HEK293 (cell line): Measurements from ENCODE around the gene GMPR.

Experiments
- CTCF ChIA-PET: fragments of 350-600 bp; formaldehyde crosslinking; extraction: SDS; loops from one replicate; lab custom pipeline; 2021; ENCODE audit warnings: antibody characterized with exemption; lab: Yijun Ruan, JAX
- POLR2A ChIA-PET: fragments of 300-600 bp; formaldehyde crosslinking; extraction: SDS; loops from one replicate; lab custom pipeline; 2020; ENCODE audit warnings: antibody characterized with exemption, inconsistent platforms; lab: Yijun Ruan, JAX
- H3K27ac ChIP-seq: fragments of 200-500 bp; sonication (Bioruptor generic); 2 replicates; pipeline ENCODE4 v1.5.1; 2014; ENCODE audit warnings: low read depth, low read length, control low read depth, inconsistent platforms; ENCODE audit errors: extremely low read depth
- H3K36me3 ChIP-seq, 2 experiments: fragments of 200-500 bp in 1 of 2; sonication (Bioruptor generic) in 1 of 2; 1 replicate in 1 of 2; 2 replicates in 1 of 2; pipeline ENCODE4 v1.5.1; 2014 to 2017; ENCODE audit warnings: inconsistent platforms in 2 of 2, low read length in 2 of 2; ENCODE audit not compliant: control insufficient read depth in 2 of 2, insufficient read depth in 1 of 2
- H3K4me1 ChIP-seq: fragments of 200-500 bp; sonication (Bioruptor generic); 2 replicates; pipeline ENCODE4 v1.5.1; 2014; ENCODE audit warnings: mild to moderate bottlenecking, low read length, inconsistent platforms; ENCODE audit not compliant: control insufficient read depth, insufficient read depth
- H3K4me3 ChIP-seq: 2 replicates; pipeline ENCODE4 v1.5.1; 2011; ENCODE audit warnings: low read depth, mild to moderate bottlenecking, control low read depth, low read length, moderate library complexity
- H3K9me3 ChIP-seq: fragments of 200-500 bp; sonication (Bioruptor generic); 2 replicates; pipeline ENCODE4 v1.5.1; 2014; ENCODE audit warnings: low read depth, low read length, inconsistent platforms; ENCODE audit not compliant: control insufficient read depth, insufficient read depth
- KLF10 ChIP-seq: fragments of 450-650 bp; IDR thresholded peaks from 2 replicates; pipeline ENCODE4 v1.5.1; 2018; ENCODE audit warnings: missing biosample characterization, mild to moderate bottlenecking, missing genetic modification characterization
- KLF16 ChIP-seq: fragments of 450-650 bp; formaldehyde crosslinking; IDR thresholded peaks from 2 replicates; pipeline ENCODE4 v1.5.1; 2017; ENCODE audit warnings: missing biosample characterization, missing genetic modification characterization
- MZF1 ChIP-seq: fragments of 450-650 bp; formaldehyde crosslinking; IDR thresholded peaks from 2 replicates; pipeline ENCODE4 v1.5.1; 2017; ENCODE audit warnings: missing biosample characterization, missing genetic modification characterization, borderline replicate concordance
- SALL2 ChIP-seq: fragments of 450-650 bp; formaldehyde crosslinking; IDR thresholded peaks from 2 replicates; pipeline ENCODE4 v1.5.0; 2017; ENCODE audit warnings: missing biosample characterization, mild to moderate bottlenecking, missing genetic modification characterization, borderline replicate concordance
- ZBTB11 ChIP-seq: fragments of 450-650 bp; formaldehyde crosslinking; conservative IDR thresholded peaks from 2 replicates; pipeline ENCODE4 v1.5.1; 2016; ENCODE audit warnings: low read depth, missing biosample characterization, missing genetic modification characterization
- ZBTB6 ChIP-seq: fragments of 450-650 bp; formaldehyde crosslinking; IDR thresholded peaks from 2 replicates; pipeline ENCODE4 v1.5.1; 2017; ENCODE audit warnings: missing biosample characterization, missing genetic modification characterization
- ZNF140 ChIP-seq: fragments of 450-650 bp; formaldehyde crosslinking; IDR thresholded peaks from 2 replicates; pipeline ENCODE4 v1.5.1; 2016; ENCODE audit warnings: missing biosample characterization, missing genetic modification characterization
- ZNF211 ChIP-seq: fragments of 450-650 bp; formaldehyde crosslinking; IDR thresholded peaks from 2 replicates; pipeline ENCODE4 v1.5.1; 2016; ENCODE audit warnings: low read depth, missing biosample characterization, missing genetic modification characterization
- ZNF221 ChIP-seq: fragments of 450-650 bp; formaldehyde crosslinking; IDR thresholded peaks from 2 replicates; pipeline ENCODE4 v1.5.1; 2017; ENCODE audit warnings: missing biosample characterization, missing genetic modification characterization, borderline replicate concordance
- ZNF274 ChIP-seq, 2 experiments: fragments of 200-500 bp in 1 of 2; fragments of 450-650 bp in 1 of 2; sonication (Bioruptor generic) in 1 of 2; formaldehyde crosslinking in 1 of 2; IDR thresholded peaks; 2 replicates each; pipeline versions ENCODE4 v1.5.1 to v1.6.1; 2014 to 2016; ENCODE audit warnings: borderline replicate concordance in 1 of 2, inconsistent platforms in 1 of 2, low read length in 1 of 2, missing biosample characterization in 1 of 2, missing genetic modification characterization in 1 of 2
- ZNF324 ChIP-seq: fragments of 450-650 bp; formaldehyde crosslinking; IDR thresholded peaks from 2 replicates; pipeline ENCODE4 v1.5.1; 2016; ENCODE audit warnings: missing biosample characterization, missing genetic modification characterization
- ZNF610 ChIP-seq: fragments of 450-650 bp; formaldehyde crosslinking; IDR thresholded peaks from 2 replicates; pipeline ENCODE4 v1.5.1; 2016; ENCODE audit warnings: missing biosample characterization, missing genetic modification characterization, borderline replicate concordance
- ZNF660 ChIP-seq: fragments of 450-650 bp; IDR thresholded peaks from 2 replicates; pipeline ENCODE4 v1.5.1; 2018; ENCODE audit warnings: missing biosample characterization, mild to moderate bottlenecking, missing genetic modification characterization
- ZNF664 ChIP-seq: fragments of 450-650 bp; formaldehyde crosslinking; IDR thresholded peaks from 2 replicates; pipeline ENCODE4 v1.5.1; 2016; ENCODE audit warnings: missing biosample characterization, missing genetic modification characterization
- ZNF785 ChIP-seq: fragments of 450-650 bp; formaldehyde crosslinking; IDR thresholded peaks from 2 replicates; pipeline ENCODE4 v1.5.1; 2016; ENCODE audit warnings: missing biosample characterization, missing genetic modification characterization
- ZNF830 ChIP-seq: fragments of 450-650 bp; IDR thresholded peaks from 2 replicates; pipeline ENCODE4 v1.5.0; 2018; ENCODE audit warnings: missing biosample characterization, missing genetic modification characterization, low read depth, mild to moderate bottlenecking, moderate library complexity
- ZNF843 ChIP-seq: fragments of 450-650 bp; formaldehyde crosslinking; IDR thresholded peaks from 2 replicates; pipeline ENCODE4 v1.5.1; 2016; ENCODE audit warnings: missing biosample characterization, missing genetic modification characterization
- TF ChIP-seq, protein P1 (sequence below): fragments of 450-650 bp; formaldehyde crosslinking; IDR thresholded peaks from 2 replicates; pipeline ENCODE4 v1.5.1; 2017; ENCODE audit warnings: missing biosample characterization, missing genetic modification characterization

The GMPR gene

GRCh38 chr6:16292432-16292831 lies 54.0 kb downstream of the GMPR start:
- no peaks in the 10 kb centered on the region; a peak in 1 of 3 replicates for H3K36me3 ChIP-seq
- no peak overlapping the region for H3K4me3 ChIP-seq
- no peaks in the 10 kb centered on the region for H3K9me3 ChIP-seq
- ChIA-PET POLR2A (no interaction called here), CTCF (no interaction called here)
- TF ChIP-seq ZNF843 (no peak), ZNF221 (tag by site-specific recombination) (no peak), ZNF324 (tag by site-specific recombination) (no peak), KLF16 (tag by site-specific recombination) (no peak), ZNF274 (IDR thresholded peaks at IDR 0.05; ENCODE audit: low read length) (no peak), ZNF274 (tag by site-specific recombination; IDR thresholded peaks at IDR 0.05; ENCODE audit: borderline replicate concordance) (no peak), ZNF830 (no peak), ZNF664 (tag by site-specific recombination) (no peak), ZNF610 (no peak), ZNF211 (no peak), ZBTB6 (no peak), ZNF660 (no peak), ZBTB11 (no peak), ZNF785 (no peak), SALL2 (no peak), ZNF140 (tag by site-specific recombination) (no peak)
- TF ChIP-seq, protein P1, sequence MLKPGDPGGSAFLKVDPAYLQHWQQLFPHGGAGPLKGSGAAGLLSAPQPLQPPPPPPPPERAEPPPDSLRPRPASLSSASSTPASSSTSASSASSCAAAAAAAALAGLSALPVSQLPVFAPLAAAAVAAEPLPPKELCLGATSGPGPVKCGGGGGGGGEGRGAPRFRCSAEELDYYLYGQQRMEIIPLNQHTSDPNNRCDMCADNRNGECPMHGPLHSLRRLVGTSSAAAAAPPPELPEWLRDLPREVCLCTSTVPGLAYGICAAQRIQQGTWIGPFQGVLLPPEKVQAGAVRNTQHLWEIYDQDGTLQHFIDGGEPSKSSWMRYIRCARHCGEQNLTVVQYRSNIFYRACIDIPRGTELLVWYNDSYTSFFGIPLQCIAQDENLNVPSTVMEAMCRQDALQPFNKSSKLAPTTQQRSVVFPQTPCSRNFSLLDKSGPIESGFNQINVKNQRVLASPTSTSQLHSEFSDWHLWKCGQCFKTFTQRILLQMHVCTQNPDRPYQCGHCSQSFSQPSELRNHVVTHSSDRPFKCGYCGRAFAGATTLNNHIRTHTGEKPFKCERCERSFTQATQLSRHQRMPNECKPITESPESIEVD (tag by site-specific recombination) = no peak
- H3K4me1 ChIP-seq = no peaks in the 10 kb centered on the region
- H3K27ac ChIP-seq = no peak overlapping the region

DNA sequence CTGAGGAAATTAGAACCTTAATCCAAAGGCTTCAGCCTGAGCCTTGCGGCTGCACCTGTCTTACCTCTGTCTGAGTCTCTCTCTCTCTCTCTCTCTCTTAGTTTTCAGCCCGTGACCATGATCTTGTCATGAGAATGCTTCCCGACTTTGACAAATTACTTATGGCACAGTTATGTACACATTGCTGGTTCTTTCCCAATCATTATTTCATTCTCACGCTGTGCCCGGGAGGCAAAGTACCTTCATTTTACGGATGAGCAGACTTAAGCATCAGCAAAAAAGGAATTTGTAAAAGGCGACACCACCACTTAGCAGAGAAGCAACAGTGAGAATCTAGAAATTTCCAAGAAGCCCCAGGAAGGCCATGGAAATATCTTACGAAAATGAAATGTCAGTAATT lies 54.6 kb downstream of the GMPR start:
- H3K4me1 ChIP-seq = no peaks in the 10 kb centered on the region
- H3K4me3 ChIP-seq = no peak overlapping the region
- H3K9me3 ChIP-seq = no peaks in the 10 kb centered on the region
- POLR2A ChIA-PET = no interaction called here
- CTCF ChIA-PET = no interaction called here
- TF ChIP-seq MZF1 (tag by site-specific recombination) (no peak), KLF10 (tag by site-specific recombination) (no peak)
- TF ChIP-seq, all 188 proteins: peak for 0
- Histone ChIP-seq H3K36me3 (peaks cover 0 to 5% of the 10 kb centered on the region in 2 experiments; a peak in 2 of 3 replicates), H3K27ac (no peak overlapping the region)
